Measurements from ENCODE around the gene EML5. TPM values are rescaled to one million over a fixed set of nuclear protein-coding genes. Genes with fewer than 3 reads are reported as not detected.

Gene EML5
- total RNA-seq, 3 donors from 2014 or later (not counting 1 experiment from before 2014, with no cell fraction given), result 0.68 to 1.3 (median 1.0) TPM

DNA sequence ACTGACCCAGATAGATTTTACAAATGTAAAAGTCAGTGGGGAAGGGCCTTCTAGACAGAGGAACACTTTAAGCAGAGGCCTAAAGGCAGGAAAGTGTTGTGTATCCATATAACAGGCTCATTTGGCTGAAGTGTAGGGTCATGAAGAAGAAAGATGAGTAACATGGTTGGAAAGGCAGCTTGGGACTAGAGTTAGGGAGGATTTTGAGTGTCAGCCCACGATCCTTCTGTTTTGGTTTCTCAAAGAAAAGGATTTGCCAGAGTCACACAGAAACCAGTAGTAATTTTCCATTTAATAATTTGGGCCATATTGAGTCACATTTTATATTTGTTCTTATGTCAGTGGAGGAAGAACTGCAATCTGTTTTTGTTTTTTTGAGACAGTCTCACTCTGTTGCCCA is 153.5 kb downstream of the EML5 start:
- H3K4me1 Mint-ChIP-seq, result no peaks in the 10 kb centered on the region
- DNase-seq, result no peak
- H3K27ac Mint-ChIP-seq, result no peak overlapping the region
- H3K4me3 Mint-ChIP-seq, result no peak overlapping the region
- Histone ChIP-seq H3K27me3 (ENCODE audit: control insufficient read depth, insufficient read depth, low read length) (no peaks in the 10 kb centered on the region), H3K9me3 (ENCODE audit: control insufficient read depth, insufficient read depth, low read length) (no peaks in the 10 kb centered on the region), H3K27ac (ENCODE audit: low read length) (no peak overlapping the region), H3K36me3 (ENCODE audit: control insufficient read depth, insufficient read depth, low read length) (no peaks in the 10 kb centered on the region), H3K4me3 (ENCODE audit: low read length) (no peak overlapping the region), H3K4me1 (ENCODE audit: control insufficient read depth, insufficient read depth, low read length) (no peaks in the 10 kb centered on the region)
- intact Hi-C loops (cut with micrococcal nuclease), result no loop called here
- peaks cover 16% of the 10 kb centered on the region for H3K36me3 Mint-ChIP-seq
- 80% methylated on average over 1 of the region's 1 CpG for WGBS (ENCODE audit: insufficient coverage)
- no peak for ATAC-seq
- TF ChIP-seq, protein P1, sequence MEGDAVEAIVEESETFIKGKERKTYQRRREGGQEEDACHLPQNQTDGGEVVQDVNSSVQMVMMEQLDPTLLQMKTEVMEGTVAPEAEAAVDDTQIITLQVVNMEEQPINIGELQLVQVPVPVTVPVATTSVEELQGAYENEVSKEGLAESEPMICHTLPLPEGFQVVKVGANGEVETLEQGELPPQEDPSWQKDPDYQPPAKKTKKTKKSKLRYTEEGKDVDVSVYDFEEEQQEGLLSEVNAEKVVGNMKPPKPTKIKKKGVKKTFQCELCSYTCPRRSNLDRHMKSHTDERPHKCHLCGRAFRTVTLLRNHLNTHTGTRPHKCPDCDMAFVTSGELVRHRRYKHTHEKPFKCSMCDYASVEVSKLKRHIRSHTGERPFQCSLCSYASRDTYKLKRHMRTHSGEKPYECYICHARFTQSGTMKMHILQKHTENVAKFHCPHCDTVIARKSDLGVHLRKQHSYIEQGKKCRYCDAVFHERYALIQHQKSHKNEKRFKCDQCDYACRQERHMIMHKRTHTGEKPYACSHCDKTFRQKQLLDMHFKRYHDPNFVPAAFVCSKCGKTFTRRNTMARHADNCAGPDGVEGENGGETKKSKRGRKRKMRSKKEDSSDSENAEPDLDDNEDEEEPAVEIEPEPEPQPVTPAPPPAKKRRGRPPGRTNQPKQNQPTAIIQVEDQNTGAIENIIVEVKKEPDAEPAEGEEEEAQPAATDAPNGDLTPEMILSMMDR (IDR thresholded peaks at IDR 0.05), result no peak
- peaks cover 0 to 2% of the 10 kb centered on the region in 2 donors for H3K27me3 Mint-ChIP-seq (ENCODE audit: low read depth in 2 of 2)
- H3K9me3 Mint-ChIP-seq, result peaks cover 2 to 3% of the 10 kb centered on the region in 2 donors

DNA sequence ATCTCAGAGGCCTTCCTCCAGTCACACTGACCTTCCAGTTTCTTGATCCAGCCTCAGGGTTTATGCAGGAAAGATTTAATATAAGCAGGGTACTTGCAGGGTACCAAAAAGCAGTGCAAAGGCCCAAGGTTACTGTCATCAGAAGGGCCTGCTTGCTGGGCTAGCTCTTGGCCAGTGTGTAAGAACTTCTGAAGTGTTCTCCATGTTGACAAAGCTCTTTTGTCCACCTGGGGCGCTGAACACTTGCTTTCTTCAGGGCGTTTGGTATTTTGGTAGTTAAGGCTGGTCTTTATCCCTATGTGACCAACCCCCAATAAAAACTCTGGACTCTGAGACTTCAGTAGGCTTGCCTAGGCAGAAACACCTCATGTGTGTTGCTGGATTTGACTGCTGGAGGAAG is 160.2 kb downstream of the EML5 start:
- no peaks in the 10 kb centered on the region for H3K4me1 ChIP-seq (ENCODE audit: control insufficient read depth, insufficient read depth, low read length)
- Mint-ChIP-seq H3K36me3 (no peaks in the 10 kb centered on the region), H3K4me3 (no peak overlapping the region), H3K27me3 (ENCODE audit: low read depth in 2 of 2) (peaks cover 0 to 3% of the 10 kb centered on the region in 2 donors), H3K4me1 (no peaks in the 10 kb centered on the region), H3K9me3 (no peaks in the 10 kb centered on the region), H3K27ac (no peak overlapping the region)
- TF ChIP-seq, protein P1 (IDR thresholded peaks at IDR 0.05), result no peak
- DNase-seq (no peak), ATAC-seq (no peak)
- intact Hi-C loops (cut with micrococcal nuclease), result no loop called here
- no peaks in the 10 kb centered on the region for H3K9me3 ChIP-seq (ENCODE audit: control insufficient read depth, insufficient read depth, low read length)
- H3K4me3 ChIP-seq (ENCODE audit: low read length), result no peak overlapping the region
- 83% methylated on average over 1 of the region's 2 CpGs for WGBS (ENCODE audit: insufficient coverage)
- no peaks in the 10 kb centered on the region for H3K27me3 ChIP-seq (ENCODE audit: control insufficient read depth, insufficient read depth, low read length)
- no peak overlapping the region for H3K27ac ChIP-seq (ENCODE audit: low read length)
- H3K36me3 ChIP-seq (ENCODE audit: control insufficient read depth, insufficient read depth, low read length), result no peaks in the 10 kb centered on the region

DNA sequence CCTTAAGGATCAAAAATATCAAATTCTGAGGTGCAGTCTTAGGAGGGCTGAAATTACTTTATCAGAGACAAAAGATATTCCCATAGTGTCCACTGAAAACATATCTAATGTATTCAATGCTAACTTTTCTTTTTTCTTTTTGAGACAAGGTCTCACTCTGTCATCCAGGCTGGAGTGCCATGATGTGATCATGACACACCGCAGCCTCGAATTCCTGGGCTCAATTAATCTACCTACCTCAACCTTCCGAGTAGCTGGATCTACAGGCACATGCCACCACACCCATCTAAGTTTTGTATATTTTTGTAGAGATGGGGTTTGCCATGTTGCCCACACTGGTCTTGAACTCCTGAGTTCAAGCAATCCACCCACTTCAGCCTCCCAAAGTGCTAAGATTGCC is 161.7 kb downstream of the EML5 start:
- DNase-seq (no peak), ATAC-seq (no peak)
- Histone ChIP-seq H3K27me3 (ENCODE audit: control insufficient read depth, insufficient read depth, low read length) (no peaks in the 10 kb centered on the region), H3K4me1 (ENCODE audit: control insufficient read depth, insufficient read depth, low read length) (no peaks in the 10 kb centered on the region), H3K4me3 (ENCODE audit: low read length) (no peak overlapping the region), H3K27ac (ENCODE audit: low read length) (no peak overlapping the region), H3K9me3 (ENCODE audit: control insufficient read depth, insufficient read depth, low read length) (no peaks in the 10 kb centered on the region), H3K36me3 (ENCODE audit: control insufficient read depth, insufficient read depth, low read length) (no peaks in the 10 kb centered on the region)
- Mint-ChIP-seq H3K27ac (no peak overlapping the region), H3K36me3 (no peaks in the 10 kb centered on the region), H3K27me3 (ENCODE audit: low read depth in 2 of 2) (peaks cover 0 to 3% of the 10 kb centered on the region in 2 donors), H3K9me3 (no peaks in the 10 kb centered on the region), H3K4me1 (no peaks in the 10 kb centered on the region), H3K4me3 (no peak overlapping the region)
- WGBS (ENCODE audit: insufficient coverage), result 100% methylated on average over 2 of the region's 3 CpGs
- intact Hi-C loops (cut with micrococcal nuclease), result no loop called here
- TF ChIP-seq, protein P1 (IDR thresholded peaks at IDR 0.05), result no peak

DNA sequence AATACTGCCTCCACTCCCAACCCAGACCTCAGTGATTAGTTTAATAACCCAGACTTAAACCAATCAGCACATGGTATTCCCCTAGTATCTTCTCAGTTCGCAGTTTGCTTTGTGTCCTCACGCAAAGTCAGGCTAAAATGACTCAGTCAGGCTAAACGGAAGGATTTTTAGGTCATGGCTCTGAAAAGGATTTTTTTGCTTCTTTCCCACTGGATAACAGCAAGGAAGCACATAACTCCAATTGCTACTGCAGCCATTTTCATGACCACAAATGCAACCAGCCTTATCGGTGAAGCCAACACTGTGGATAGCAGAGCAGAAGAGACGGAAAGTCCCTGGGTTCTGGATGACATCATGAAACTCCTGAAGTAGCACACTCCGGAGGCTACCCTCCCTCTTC is 162.2 kb downstream of the EML5 start:
- Mint-ChIP-seq H3K9me3 (no peaks in the 10 kb centered on the region), H3K4me1 (no peaks in the 10 kb centered on the region), H3K4me3 (no peak overlapping the region), H3K27me3 (ENCODE audit: low read depth in 2 of 2) (peaks cover 0 to 3% of the 10 kb centered on the region in 2 donors), H3K36me3 (no peaks in the 10 kb centered on the region), H3K27ac (no peak overlapping the region)
- ATAC-seq, result no peak
- H3K9me3 ChIP-seq (ENCODE audit: control insufficient read depth, insufficient read depth, low read length), result no peaks in the 10 kb centered on the region
- H3K27ac ChIP-seq (ENCODE audit: low read length), result no peak overlapping the region
- WGBS (ENCODE audit: insufficient coverage), result 90% methylated on average over 6 of the region's 6 CpGs
- no peaks in the 10 kb centered on the region for H3K27me3 ChIP-seq (ENCODE audit: control insufficient read depth, insufficient read depth, low read length)
- TF ChIP-seq, protein P1 (IDR thresholded peaks at IDR 0.05), result no peak
- no peaks in the 10 kb centered on the region for H3K4me1 ChIP-seq (ENCODE audit: control insufficient read depth, insufficient read depth, low read length)
- no peaks in the 10 kb centered on the region for H3K36me3 ChIP-seq (ENCODE audit: control insufficient read depth, insufficient read depth, low read length)
- no peak for DNase-seq
- no peak overlapping the region for H3K4me3 ChIP-seq (ENCODE audit: low read length)
- intact Hi-C loops (cut with micrococcal nuclease), result no loop called here
